Activated gamma-delta T cell treated with Interleukin-2 at 50 U/mL for 16 hours (primary cell): ENCODE measurements around the gene SHLD1.
A peak's percentile ranks its signal among the peaks of the same experiment; 100 is the strongest.
"Not testable (repeated sequence)": the region's sequence is repeated elsewhere in the genome, so short reads cannot be mapped to it uniquely, and the experiment has no call there.

Experiments
- DNase-seq: peaks from one replicate; pipeline ENCODE4 v3.0.0-alpha.2; 2020

Gene SHLD1, protein sequence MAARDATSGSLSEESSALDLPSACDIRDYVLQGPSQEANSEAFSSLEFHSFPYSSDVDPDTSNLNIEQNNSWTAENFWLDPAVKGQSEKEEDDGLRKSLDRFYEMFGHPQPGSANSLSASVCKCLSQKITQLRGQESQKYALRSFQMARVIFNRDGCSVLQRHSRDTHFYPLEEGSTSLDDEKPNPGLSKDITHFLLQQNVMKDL

DNA sequence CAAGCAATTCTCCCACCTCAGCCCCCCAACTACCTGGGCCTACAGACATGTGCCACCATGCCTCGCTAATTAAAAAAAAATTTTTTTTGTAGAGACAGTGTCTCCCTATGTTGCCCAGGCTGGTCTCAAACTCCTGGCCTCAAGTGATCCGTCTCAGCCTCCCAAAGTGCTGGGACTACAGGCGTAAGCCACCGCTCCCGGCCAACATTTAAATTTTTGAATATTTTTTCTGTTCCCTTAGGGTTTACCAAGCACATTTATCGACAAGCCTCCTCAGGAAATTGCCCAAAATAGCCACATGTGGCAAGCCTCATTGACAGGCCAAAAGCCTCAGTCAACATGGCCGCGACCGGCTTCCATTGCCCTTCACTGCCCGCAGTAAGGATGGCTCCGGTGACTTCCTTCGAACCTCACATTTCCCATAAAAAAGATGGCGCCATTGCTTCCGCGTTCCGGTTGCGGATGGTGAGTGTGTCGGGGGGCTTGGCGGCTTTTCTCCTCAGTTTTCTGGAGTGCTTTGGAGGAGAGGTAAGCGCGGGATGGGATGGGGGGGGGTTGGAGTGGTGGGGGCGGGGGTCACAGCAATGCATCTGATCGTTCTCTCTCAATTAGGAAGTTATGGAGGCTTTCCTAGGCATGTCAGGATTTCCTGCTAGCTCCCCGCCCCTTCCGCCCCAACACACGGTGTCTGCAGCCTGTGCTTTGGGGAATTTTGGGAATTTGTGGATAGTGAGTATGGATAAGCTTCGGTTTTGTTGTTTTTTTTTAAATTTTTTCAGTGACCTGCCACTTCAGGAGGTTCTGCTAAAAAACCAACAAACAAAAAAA is at the start of gene SHLD1:
SHLD1 (plus strand) TSS at position 450 of the 828 bp plus-strand sequence. CDS start 22,465 bp downstream, outside the sequence.
- DNase-seq, result peak; percentile 76

DNA sequence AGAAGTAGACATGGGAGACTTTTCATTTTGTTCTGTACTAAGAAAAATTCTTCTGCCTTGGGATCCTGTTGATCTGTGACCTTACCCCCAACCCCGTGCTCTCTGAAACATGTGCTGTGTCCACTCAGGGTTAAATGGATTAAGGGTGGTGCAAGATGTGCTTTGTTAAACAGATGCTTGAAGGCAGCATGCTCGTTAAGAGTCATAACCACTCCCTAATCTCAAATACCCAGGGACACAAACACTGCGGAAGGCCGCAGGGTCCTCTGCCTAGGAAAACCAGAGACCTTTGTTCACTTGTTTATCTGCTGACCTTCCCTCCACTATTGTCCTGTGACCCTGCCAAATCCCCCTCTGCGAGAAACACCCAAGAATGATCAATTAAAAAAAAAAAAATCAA is 47.9 kb upstream of the SHLD1 start:
- not testable (repeated sequence) for DNase-seq

DNA sequence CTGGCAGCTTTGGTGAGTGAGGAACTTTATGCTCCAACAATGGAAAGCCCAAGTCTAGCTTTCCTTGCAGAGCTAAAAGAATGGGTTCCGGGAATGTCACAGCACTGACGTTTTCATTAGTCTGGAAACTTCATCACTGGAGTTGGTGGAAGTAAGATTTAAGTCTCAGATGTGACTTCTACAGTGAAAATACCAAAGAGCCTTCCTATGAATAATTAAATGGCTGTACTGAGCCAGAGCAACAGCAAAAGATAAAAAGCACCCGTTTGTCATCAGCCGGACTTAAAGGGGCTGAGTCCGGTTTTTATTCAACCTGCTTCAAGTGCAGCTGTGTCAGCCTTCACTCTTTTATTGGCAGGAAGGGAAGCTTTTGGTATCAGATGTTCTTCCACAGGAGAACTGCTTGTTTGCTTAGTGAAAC is 46.5 kb upstream of the SHLD1 start:
- no peak for DNase-seq

DNA sequence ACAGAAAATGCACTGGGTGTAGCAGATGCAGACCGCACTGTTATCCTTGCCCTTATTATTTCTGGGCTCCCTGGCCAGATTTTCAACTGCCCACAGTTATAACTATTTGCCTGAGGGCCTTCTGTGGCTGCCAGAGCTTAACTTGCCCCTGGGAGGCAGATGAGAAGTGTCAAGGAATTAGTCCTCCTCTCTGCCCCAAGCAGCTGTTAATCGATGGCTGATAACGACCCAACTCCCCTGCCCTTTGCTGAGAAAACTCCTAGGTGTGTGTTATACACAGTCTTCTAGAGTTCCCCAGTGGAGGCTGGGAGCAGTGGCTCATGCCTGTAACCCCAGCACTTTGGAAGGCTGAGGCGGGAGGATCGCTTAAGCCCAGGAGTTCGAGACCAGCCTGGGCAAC is 44.4 kb upstream of the SHLD1 start:
- no peak for DNase-seq

DNA sequence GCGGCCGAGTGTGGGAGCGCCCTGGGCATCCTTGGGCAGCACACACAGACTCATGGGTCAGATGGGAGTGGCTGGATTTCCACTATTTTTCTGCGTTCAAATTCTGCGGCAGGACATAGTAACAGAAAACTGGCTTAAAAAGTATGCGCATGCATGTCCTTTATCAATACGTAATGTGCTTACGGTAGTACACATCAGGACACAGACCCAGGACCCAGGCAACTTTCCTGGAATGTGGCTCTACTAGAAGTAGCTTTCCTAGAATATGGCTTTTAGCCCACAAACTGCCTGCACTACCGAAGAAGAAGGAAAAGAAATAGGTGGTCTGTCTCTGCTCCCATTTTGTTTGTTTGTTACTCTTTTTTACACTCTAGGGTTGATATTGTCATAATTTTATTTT is 43.4 kb upstream of the SHLD1 start:
- no peak for DNase-seq

DNA sequence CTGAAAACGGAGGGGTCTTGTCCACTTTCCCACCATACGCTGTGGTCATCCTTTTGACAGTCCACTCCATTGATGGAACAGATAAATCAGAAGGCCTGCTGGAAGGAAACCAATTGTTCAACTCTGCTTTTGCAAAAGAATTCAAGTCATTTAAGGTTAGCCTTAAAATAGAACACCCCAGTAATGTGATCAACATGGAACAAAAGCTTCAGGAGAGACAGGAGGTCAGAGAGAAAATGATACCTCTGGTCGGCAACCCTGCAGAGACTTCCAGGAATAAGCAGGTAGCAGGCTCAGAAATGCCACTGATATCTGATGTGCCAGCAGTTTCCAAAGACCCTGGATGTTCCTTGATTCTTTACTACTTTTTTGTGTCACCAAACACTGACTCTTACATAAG is 39.6 kb upstream of the SHLD1 start:
- DNase-seq, result no peak

DNA sequence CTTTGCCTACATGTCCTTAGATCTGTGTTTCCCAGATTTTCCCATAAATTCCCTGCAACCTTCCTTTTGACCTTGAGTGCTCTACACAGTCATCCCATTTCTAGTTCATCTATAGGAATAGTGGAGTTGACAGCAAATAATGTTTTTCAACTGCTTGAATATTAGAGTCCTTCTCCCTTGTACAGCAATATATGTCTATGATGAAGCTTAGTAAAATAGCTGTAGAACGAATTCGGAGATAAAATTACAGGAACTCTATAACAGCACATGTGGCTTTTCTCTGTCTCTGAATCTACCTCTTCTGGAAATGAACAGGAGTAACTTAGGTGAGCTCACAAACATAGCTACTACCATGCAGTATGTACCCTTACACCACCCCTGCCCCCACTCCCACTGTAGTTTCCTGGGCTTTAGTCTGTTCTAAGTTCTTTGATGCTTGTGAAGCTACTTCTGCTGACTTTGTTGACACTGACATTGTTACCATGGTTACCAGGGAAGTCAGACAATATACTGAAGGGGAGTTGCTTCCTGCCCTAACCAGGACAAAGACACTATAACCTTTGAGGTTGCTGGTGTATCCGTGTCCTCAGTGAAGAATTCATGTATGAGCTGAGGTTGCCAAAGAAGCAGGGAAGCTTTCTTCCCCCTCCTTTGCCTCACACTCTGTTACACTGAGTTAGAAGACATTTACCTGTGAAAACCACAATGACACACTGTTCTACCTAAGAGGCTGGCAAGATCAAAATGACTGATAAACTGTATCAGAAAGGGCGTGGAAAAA is 35.8 kb upstream of the SHLD1 start:
- peak; percentile 77 for DNase-seq

DNA sequence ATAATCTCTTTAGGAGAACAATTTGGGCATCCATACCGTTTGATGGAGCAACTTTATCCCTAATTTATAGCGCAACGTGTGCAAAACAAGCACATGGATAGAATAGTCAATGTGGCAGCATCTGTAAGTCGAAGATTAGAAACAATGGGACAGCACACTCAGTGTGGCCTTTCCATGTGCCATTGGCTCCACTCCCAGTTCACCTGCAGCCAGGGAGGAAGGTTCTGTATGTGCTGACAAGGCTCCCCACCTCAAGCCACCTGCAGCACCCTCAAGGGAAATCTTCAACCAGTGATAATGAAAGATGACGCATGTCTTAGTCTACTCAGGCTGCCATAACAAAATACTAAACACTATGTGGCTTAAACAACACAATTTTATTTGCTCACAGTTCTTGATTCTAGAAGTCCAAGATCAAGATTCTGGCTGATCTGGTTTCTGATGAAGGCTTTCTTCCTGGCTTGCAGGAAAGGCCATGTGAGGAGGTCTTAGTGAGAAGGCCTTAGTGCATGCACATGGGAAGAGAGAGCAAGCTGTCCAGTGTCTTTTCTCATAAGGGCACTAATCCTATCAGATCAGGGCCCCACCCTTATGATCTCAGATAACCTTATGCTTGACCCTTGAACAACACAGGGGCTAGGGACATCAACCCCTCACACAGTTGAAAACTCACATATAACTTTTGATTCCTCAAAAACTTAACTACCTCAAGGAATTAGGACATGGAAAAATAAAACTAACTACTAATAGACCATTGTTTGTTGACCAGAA is 34.9 kb upstream of the SHLD1 start:
- DNase-seq, result no peak

DNA sequence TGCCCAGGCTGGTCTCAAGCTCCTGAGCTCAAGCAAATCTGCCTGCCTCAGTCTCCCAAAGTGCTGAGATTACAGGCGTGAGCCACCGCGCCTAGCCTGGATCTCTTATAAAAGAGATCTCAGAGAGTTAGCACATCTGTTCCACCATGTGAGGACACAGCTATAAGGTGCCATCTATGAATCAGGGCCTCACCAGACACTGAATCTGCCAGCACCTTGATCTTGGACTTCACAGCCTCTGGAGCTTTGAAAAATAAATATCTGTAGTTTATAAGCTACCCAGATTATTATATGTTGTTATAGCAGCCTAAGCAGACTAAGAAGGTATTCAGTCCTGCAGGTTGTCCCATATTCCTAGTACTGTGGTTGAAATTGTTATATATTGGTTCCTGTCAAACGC is 33.2 kb upstream of the SHLD1 start:
- no peak for DNase-seq

DNA sequence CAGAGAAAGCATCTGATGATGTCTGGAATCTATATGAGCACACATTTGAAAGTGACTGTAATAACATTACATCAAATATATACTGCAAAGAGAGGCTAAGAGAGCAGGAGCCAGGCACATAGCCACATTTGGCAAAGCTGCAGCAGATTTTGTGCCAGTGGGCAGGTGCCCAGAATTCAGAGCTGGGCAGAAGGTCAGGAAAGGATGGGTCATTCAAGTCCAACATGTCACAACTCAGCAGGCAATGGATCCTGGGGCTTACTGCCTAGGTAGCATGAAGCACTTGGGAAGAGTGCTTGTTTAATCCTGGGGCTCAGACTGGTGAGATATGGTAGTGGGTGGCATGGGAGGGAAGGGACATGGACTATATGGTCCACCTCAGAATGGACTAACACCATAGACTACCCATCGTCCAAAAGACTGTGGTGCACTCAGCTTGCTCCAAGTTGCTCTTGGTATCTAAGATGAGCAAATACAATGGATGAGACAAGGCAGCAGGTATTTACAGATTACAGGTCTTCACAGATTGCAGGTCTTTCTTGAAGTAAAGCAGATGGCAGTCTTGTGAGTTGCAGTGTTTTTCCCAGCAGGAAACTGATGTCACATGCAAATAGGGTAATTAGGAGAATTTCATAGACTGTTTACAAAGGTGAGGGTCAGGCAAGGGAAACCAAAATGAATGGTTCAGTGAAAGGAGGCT is 31.2 kb upstream of the SHLD1 start:
- no peak for DNase-seq

DNA sequence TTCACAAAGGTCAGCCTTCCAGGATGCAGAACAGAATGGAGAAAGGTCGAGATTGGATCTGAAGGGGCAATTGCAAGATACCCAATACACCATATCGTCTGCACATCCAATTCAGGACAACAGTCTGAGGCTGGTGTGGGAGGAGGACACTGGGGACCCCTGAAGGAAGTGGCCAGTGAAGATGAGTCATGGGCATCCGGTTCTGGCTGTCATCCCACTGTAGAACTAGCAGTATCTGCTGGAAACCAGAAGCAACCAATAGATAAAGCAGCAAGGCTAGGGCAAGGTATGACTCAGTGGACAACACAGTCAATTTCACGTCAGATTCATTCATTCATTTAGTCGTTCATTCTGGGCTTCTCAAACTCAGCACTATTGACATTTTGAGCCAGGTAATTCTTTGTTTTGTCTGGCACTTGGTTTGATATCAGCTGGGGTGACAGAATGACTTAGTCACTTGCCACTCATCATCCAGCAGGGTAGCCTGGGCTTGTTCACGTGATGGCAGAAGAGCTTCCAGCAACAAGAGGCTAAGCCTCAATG is 30.3 kb upstream of the SHLD1 start:
- peak; percentile 32 for DNase-seq

DNA sequence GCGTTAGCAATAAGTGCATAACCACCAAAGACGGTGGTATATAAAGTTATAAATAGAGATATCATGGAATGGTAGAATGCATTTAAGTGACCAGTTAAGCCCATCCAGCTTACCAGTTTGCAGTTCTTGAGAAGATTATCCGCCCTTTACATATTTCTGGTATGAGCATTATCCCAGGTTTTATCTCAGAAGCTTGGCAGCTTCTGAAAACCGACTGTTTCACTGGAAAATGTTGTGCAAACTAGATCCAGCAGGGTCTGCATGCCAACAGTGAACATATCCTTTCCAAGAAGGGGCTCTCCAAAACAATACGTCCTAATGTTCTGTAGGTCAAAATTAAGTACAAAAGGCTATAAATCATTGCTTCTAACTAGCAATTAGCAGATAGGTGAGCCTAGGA is 29.5 kb upstream of the SHLD1 start:
- DNase-seq, result no peak

DNA sequence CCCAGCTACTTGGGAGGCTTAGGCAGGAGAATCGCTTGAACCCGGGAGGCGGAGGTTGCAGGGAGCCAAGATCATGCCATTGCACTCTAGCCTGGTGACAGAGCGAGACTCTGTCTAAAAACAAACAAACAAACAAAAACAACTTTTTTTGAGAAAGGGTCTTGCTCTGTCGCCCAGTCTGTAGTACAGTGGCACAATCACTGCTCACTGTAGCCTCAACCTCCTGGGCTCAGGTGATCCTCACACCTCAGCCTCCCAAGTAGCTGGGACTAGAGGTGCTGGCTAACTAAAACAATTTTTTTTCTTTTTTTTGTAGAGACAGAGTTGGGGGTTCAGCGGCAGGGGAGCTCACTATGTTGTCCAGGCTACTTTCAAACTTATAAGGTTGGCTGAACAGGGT is 28.8 kb upstream of the SHLD1 start:
- not testable (repeated sequence) for DNase-seq

DNA sequence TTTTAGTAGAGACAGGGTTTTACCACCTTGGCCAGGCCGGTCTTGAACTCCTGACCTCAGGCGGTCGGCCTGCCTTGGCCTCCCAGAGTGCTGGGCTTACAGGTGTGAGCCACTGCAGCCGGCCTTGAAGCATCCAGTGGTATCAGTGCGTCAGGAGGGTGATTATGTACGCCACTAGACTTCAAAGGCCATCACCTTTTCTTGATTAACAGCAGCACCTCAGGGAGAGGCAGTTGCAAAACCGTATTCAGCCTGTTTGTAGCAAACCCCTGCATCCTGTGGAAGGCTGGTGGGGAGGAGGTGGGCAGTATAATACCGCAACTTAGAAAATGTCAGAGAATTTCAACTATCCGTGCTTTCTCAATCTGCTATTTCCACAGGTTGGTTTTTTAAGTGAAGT is 27.3 kb upstream of the SHLD1 start:
- DNase-seq, result peak; percentile 43

DNA sequence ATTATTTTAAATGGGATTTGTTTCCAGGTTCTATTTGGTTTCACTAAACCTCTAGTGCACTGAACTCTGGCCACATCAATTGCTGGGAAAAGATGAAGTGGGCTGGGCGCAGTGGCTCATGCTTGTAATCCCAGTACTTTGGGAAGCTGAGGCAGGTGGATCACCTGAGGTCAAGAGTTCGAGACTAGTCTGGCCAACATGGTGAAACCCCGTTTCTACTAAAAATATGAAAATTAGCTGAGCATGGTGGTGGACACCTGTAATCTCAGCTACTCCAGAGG is 25.1 kb upstream of the SHLD1 start:
- DNase-seq, result not testable (repeated sequence)

DNA sequence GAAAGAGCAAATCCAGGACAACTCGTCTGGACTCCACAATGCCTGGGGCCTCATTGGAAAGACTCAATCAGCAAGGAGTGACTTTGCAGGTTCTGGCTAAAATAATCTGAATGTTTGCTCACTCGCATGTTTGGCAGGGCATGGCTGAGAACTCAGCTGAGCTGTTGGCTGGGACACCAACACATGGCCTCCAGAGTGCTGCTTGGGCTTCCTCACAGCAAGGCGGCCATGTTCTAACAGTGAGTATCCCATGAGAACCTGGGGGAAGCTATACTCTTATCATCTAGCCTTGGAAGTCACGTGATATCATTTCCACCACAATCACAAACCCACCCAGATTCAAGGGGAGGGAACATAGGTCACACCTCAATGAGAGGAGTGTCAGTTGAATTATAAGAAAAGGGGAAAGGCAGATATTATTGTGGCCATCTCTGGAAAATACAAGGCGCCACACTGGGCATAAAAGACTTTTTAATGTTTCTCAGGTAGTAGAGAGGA is 23.1 kb upstream of the SHLD1 start:
- no peak for DNase-seq

DNA sequence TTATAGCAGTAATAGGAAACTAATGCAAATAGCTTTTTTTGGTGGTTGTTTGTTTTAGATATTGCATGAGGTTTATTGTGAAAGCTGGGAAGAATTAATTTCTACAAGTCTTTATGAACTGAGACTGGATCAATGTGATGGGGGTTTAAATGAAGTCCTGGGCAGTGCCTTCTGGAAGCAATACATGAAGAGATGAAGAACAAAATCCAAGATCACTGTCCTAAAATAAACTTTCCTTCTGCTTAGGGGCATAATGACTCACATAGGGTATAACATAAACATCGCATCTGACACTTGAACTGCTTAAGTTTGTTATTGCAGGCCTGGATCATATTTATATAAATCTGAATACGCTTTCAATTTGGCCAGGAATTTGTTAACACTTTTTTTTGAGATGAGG is 20.9 kb upstream of the SHLD1 start:
- DNase-seq, result no peak

DNA sequence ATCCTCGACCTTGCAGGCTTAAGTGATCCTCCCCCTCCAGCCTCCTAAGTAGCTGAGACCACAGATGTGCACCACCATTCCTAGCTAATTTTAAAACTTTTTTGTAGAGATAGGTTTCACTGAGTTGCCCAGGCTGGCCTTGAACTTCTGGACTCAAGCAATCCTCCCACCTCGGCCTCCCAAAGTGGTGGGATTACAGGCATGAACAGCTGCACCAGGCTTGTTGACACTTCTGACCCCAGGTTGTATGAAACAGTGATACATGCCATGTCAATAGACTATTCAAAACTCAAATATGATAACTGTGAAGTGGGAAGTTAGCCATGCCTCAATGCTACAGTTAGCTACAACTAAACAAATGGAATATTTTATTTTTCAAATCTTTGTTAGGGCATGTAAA is 20.1 kb upstream of the SHLD1 start:
- DNase-seq, result no peak

DNA sequence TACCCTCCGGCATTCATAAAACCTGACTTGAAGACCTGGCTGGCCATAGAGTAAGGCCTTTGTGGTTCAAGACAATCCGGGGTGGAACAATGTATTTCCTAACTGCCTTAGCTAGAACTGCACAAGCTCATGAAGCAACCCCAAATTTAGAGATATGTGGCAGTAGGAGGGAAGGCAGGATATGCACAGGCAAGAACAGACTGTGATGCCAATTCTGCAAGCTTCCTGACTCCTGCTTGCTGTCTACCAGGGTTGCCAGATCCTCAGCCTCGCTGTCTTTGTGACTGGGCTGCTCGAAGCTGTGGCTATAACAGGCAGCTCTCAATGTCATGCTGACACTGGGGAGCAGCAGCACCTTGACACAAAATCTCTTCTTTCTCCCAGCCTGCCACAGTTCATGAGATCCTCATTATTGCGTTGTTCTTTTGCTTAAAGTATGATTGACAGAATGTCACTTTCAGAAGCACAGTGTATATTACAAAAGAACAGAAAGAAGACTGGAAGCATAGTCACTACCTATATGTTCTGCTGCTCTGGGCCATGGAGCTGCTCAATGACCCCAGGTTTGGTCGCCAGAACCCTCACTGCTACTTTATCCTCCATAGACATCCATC is 18.3 kb upstream of the SHLD1 start:
- no peak for DNase-seq

DNA sequence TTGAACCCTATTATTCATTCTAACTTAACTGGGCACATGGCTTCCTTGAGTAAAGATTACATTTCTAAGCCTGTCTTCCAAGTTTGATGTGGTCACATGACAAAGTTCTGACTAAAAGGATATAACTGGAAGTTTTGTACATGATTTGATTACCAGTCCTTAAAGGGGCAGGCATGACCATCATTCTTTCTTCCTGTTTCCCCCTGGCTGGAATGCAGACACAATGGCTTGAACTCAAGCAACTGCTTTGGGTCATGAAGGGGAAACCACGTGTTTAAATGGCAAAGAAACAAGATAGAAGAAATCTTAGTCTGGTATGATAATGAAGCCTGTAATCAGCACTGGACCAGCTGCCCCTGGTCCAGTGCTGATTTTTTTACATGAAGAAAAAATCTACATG is 15.6 kb upstream of the SHLD1 start:
- no peak for DNase-seq

DNA sequence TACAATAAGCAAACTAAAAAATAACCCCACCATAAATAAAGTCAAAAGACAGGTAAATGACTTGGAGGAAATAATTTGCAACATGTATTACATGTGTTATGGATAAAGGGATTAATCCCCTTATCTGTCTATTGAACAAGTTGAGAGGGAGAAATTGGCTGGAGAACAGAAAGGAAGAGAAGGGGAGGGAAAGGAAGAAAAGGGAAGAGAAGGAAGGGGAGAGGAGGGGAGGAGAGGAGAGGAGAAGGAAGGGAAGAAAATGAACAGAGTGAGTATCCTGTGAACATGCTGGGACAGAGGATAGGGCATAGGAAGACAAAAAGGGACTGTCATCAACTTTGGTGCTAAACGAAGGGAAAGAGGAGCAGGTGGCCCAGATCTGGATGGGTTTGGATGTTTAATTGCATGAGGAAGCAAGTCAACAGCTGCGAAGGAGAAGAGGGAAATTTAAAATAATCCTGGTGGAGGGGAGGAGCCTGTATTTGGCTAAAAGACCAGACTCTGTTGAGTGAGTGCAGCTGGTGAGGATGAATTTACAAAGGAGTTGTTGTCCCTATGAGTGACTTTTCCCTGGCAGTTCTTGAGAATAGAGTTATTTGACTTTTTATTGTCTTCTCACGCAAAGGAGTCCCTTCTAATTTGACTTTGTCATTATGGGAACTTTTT is 14.2 kb upstream of the SHLD1 start:
- DNase-seq, result no peak
